Measurements from ENCODE around the gene CNTLN. TPM values are rescaled to one million over a fixed set of nuclear protein-coding genes. Genes with fewer than 3 reads are reported as not detected.

Gene CNTLN
- polyA plus RNA-seq, 2 of the 4 experiments (the other 2 are of a cell fraction) = 8.5 to 11.9 TPM

GRCh38 chr9:17090041-17090440, 44.8 kb upstream of the CNTLN start:
- no peak for TF ChIP-seq RNF2 (IDR thresholded peaks at IDR 0.05; ENCODE audit: borderline replicate concordance, low read depth)
- no peaks in the 10 kb centered on the region for H3K4me1 ChIP-seq
- WGBS (ENCODE audit: missing lambda C conversion rate) = 72% methylated on average over 1 of the region's 1 CpG
- H3K9me3 ChIP-seq = no peaks in the 10 kb centered on the region
- no peak overlapping the region for H3K4me3 ChIP-seq
- FAIRE-seq = no peak
- ATAC-seq = no peak
- no peak overlapping the region for H3K4me2 ChIP-seq
- DNase-seq (ENCODE audit: low read depth in 1 of 2, low spot score in 1 of 2) = no peak
- H3K27ac ChIP-seq = no peak overlapping the region
- CTCF ChIA-PET = no interaction called here
- POLR2A ChIA-PET = no interaction called here

GRCh38 chr9:17116400-17116837, 18.4 kb upstream of the CNTLN start:
- TF ChIP-seq TFCP2L1 (CRISPR knock-in tag; IDR thresholded peaks at IDR 0.05) (no peak), BHLHE40 (IDR thresholded peaks at IDR 0.05; ENCODE audit: low read depth, low read length) (no peak), RFX5 (IDR thresholded peaks at IDR 0.05) (no peak), CTCF (IDR thresholded peaks at IDR 0.05) (peak; percentile 72), NFE2L2 (conservative IDR thresholded peaks at IDR 0.05; ENCODE audit: low read length) (no peak), TP53 (CRISPR knock-in tag; IDR thresholded peaks at IDR 0.05) (no peak), HEYL (CRISPR knock-in tag; IDR thresholded peaks at IDR 0.05) (no peak), EP300 (IDR thresholded peaks at IDR 0.05) (no peak), FOSB (CRISPR knock-in tag; IDR thresholded peaks at IDR 0.05) (no peak), ZSCAN20 (CRISPR knock-in tag; IDR thresholded peaks at IDR 0.05) (no peak), BCL3 (IDR thresholded peaks at IDR 0.05) (no peak), REST (IDR thresholded peaks at IDR 0.05) (no peak), RARB (CRISPR knock-in tag; IDR thresholded peaks at IDR 0.05) (no peak), JUNB (IDR thresholded peaks at IDR 0.05) (no peak), PBX3 (IDR thresholded peaks at IDR 0.05) (no peak), RAD21 (conservative IDR thresholded peaks at IDR 0.05 in 1 of 2, IDR thresholded peaks at IDR 0.05 in 1 of 2) (peak; percentile 62 to 65), SMC3 (IDR thresholded peaks at IDR 0.05) (peak; percentile 74)
- ATAC-seq (peak in 1 of 2 experiments; percentile 70; a peak in 3 of 6 replicates), FAIRE-seq (peak; percentile 59), DNase-seq (ENCODE audit: low read depth in 1 of 2, low spot score in 1 of 2) (peak; percentile 31 to 52)
- H3K27ac ChIP-seq = no peak overlapping the region
- ChIA-PET CTCF (interaction anchor here (0.7 to 2.5 kb wide), 21 partner anchors 8 to 1290 kb away, joined by 3 to 21 read pairs (median 3); no protein-coding TSS in a partner anchor), POLR2A (no interaction called here)
- H3K4me3 ChIP-seq = no peak overlapping the region
- H3K4me1 ChIP-seq = no peaks in the 10 kb centered on the region
- H3K4me2 ChIP-seq = peak overlapping the region; percentile 20; the same call in 1 of the 3 replicates
- 8% methylated on average over 4 of the region's 4 CpGs for WGBS (ENCODE audit: missing lambda C conversion rate)
- no peaks in the 10 kb centered on the region for H3K9me3 ChIP-seq
